ENCODE measurements around the gene RNASE7. TPM values are rescaled to one million over a fixed set of nuclear protein-coding genes. Genes with fewer than 3 reads are reported as not detected.

The RNASE7 gene
- total RNA-seq, 1 experiment from 2014 or later = not detected

DNA sequence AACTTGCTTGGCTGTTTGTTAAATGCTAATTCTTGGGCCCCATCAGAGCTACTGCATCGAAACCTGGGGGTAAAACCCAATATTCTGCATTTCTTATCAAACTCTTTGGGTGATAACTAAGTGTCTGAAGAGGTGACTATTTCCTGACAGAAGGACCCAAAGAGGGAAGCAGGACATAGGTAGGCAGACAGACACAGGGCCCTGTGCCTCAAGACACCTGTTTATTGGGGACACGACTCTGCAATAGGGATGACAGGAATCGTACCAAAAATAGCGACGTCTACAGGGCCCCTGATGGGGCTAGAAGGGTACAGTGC is 47.7 kb downstream of the RNASE7 start:
- ChIA-PET CTCF (interaction anchor here (0.7 to 1.2 kb wide), 2 partner anchors 22 to 23 kb away, joined by 3 read pairs; no protein-coding TSS in a partner anchor), POLR2A (ENCODE audit: unreplicated experiment) (interaction anchor here (0.5 to 0.7 kb wide), 2 partner anchors 9 to 1123 kb away, joined by 3 to 18 read pairs; no protein-coding TSS in a partner anchor)
- DNase-seq = no peak
- Histone ChIP-seq H3K9me3 (ENCODE audit: low read length) (no peaks in the 10 kb centered on the region), H3K4me3 (ENCODE audit: low read length) (no peak overlapping the region), H3F3A (ENCODE audit: low read length, unreplicated experiment) (no peaks in the 10 kb centered on the region), H4K20me1 (ENCODE audit: low read length) (no peaks in the 10 kb centered on the region), H3K4me2 (ENCODE audit: low read length) (no peak overlapping the region), H3K4me1 (ENCODE audit: insufficient read depth, low read length) (no peaks in the 10 kb centered on the region), H3K36me3 (ENCODE audit: low read depth, low read length) (no peaks in the 10 kb centered on the region), H3K9ac (ENCODE audit: low read length) (no peak overlapping the region), H3K79me2 (ENCODE audit: low read length) (no peaks in the 10 kb centered on the region), H3K27ac (ENCODE audit: low read length) (no peak overlapping the region), H3K27me3 (ENCODE audit: low read length) (no peaks in the 10 kb centered on the region), H2AFZ (ENCODE audit: low read length) (no peak overlapping the region), H3K9me2 (replicated peaks; ENCODE audit: low read length) (no peaks in the 10 kb centered on the region)
- no peak for ATAC-seq
- intact Hi-C loops (cut with micrococcal nuclease) = no loop called here
- no TSS peak for BruUV-seq (replicated peaks)
- TF ChIP-seq EZH2 (IDR thresholded peaks at IDR 0.05; ENCODE audit: low read length, unreplicated experiment) (no peak), EZH2phosphoT487 (IDR thresholded peaks at IDR 0.05; ENCODE audit: borderline replicate concordance, low read length) (no peak)
- TF ChIP-seq, protein P1, sequence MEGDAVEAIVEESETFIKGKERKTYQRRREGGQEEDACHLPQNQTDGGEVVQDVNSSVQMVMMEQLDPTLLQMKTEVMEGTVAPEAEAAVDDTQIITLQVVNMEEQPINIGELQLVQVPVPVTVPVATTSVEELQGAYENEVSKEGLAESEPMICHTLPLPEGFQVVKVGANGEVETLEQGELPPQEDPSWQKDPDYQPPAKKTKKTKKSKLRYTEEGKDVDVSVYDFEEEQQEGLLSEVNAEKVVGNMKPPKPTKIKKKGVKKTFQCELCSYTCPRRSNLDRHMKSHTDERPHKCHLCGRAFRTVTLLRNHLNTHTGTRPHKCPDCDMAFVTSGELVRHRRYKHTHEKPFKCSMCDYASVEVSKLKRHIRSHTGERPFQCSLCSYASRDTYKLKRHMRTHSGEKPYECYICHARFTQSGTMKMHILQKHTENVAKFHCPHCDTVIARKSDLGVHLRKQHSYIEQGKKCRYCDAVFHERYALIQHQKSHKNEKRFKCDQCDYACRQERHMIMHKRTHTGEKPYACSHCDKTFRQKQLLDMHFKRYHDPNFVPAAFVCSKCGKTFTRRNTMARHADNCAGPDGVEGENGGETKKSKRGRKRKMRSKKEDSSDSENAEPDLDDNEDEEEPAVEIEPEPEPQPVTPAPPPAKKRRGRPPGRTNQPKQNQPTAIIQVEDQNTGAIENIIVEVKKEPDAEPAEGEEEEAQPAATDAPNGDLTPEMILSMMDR (conservative IDR thresholded peaks at IDR 0.05; ENCODE audit: low read depth, low read length) = no peak

GRCh38 chr14:21090194-21090939 is 48.2 kb downstream of the RNASE7 start:
- TF ChIP-seq EZH2phosphoT487 (IDR thresholded peaks at IDR 0.05; ENCODE audit: borderline replicate concordance, low read length) = no peak
- no peak for TF ChIP-seq EZH2 (IDR thresholded peaks at IDR 0.05; ENCODE audit: low read length, unreplicated experiment)
- TF ChIP-seq, protein P1 (conservative IDR thresholded peaks at IDR 0.05; ENCODE audit: low read depth, low read length) = peak; percentile 51
- CTCF ChIA-PET = no interaction called here
- BruUV-seq (replicated peaks) = no TSS peak
- H3K4me2 ChIP-seq (ENCODE audit: low read length) = no peak overlapping the region
- no peaks in the 10 kb centered on the region for H3K36me3 ChIP-seq (ENCODE audit: low read depth, low read length)
- no peak overlapping the region for H2AFZ ChIP-seq (ENCODE audit: low read length)
- no peaks in the 10 kb centered on the region for H3K27me3 ChIP-seq (ENCODE audit: low read length)
- H3K9ac ChIP-seq (ENCODE audit: low read length) = no peak overlapping the region
- H3K4me3 ChIP-seq (ENCODE audit: low read length) = no peak overlapping the region
- POLR2A ChIA-PET (ENCODE audit: unreplicated experiment) = no interaction called here
- H3K79me2 ChIP-seq (ENCODE audit: low read length) = no peaks in the 10 kb centered on the region
- DNase-seq (no peak), ATAC-seq (no peak)
- no peaks in the 10 kb centered on the region for H3K9me2 ChIP-seq (replicated peaks; ENCODE audit: low read length)
- no peaks in the 10 kb centered on the region for H3F3A ChIP-seq (ENCODE audit: low read length, unreplicated experiment)
- intact Hi-C loops (cut with micrococcal nuclease) = no loop called here
- no peaks in the 10 kb centered on the region for H4K20me1 ChIP-seq (ENCODE audit: low read length)
- H3K4me1 ChIP-seq (ENCODE audit: insufficient read depth, low read length) = no peaks in the 10 kb centered on the region
- H3K9me3 ChIP-seq (ENCODE audit: low read length) = no peaks in the 10 kb centered on the region
- no peak overlapping the region for H3K27ac ChIP-seq (ENCODE audit: low read length)

- Histone ChIP-seq H3F3A (ENCODE audit: low read length, unreplicated experiment) (no peaks in the 10 kb centered on the region), H3K4me1 (ENCODE audit: insufficient read depth, low read length) (no peaks in the 10 kb centered on the region), H3K9me2 (replicated peaks; ENCODE audit: low read length) (no peaks in the 10 kb centered on the region), H3K27me3 (ENCODE audit: low read length) (no peaks in the 10 kb centered on the region), H3K9me3 (ENCODE audit: low read length) (no peaks in the 10 kb centered on the region), H3K36me3 (ENCODE audit: low read depth, low read length) (no peaks in the 10 kb centered on the region), H3K79me2 (ENCODE audit: low read length) (no peaks in the 10 kb centered on the region), H2AFZ (ENCODE audit: low read length) (no peak overlapping the region), H3K27ac (ENCODE audit: low read length) (no peak overlapping the region), H4K20me1 (ENCODE audit: low read length) (no peaks in the 10 kb centered on the region), H3K4me2 (ENCODE audit: low read length) (no peak overlapping the region), H3K9ac (ENCODE audit: low read length) (no peak overlapping the region), H3K4me3 (ENCODE audit: low read length) (no peak overlapping the region)
- DNase-seq (no peak), ATAC-seq (no peak)
- ChIA-PET POLR2A (ENCODE audit: unreplicated experiment) (no interaction called here), CTCF (interaction anchor here (1.5 to 2.1 kb wide), 2 partner anchors 13 to 76 kb away, joined by 7 to 8 read pairs; no protein-coding TSS in a partner anchor)
- intact Hi-C loops (cut with micrococcal nuclease) = no loop called here
- TF ChIP-seq, protein P1 (conservative IDR thresholded peaks at IDR 0.05; ENCODE audit: low read depth, low read length) = no peak
- TF ChIP-seq EZH2phosphoT487 (IDR thresholded peaks at IDR 0.05; ENCODE audit: borderline replicate concordance, low read length) (no peak), EZH2 (IDR thresholded peaks at IDR 0.05; ENCODE audit: low read length, unreplicated experiment) (no peak)
- BruUV-seq (replicated peaks) = no TSS peak
These were observed 48.9 kb downstream of the RNASE7 start for GRCh38 chr14:21090940-21091663.
